Loucy (cell line): ENCODE data around the gene RAB10.
A peak's percentile ranks its signal among the peaks of the same experiment; 100 is the strongest.

Experiments
- H2AFZ ChIP-seq: fragments of 200-600 bp; sonication (generic); 2 replicates; pipeline ENCODE4 v1.6.0; 2016; ENCODE audit warnings: antibody characterized with exemption, mild to moderate bottlenecking, low read length, moderate library complexity
- H3F3A ChIP-seq: fragments of 200-600 bp; 2 replicates; pipeline ENCODE4 v1.6.0; 2016; ENCODE audit warnings: antibody characterized with exemption, low read depth, mild to moderate bottlenecking
- H3K27me3 ChIP-seq: fragments of 200-600 bp; sonication (generic); 2 replicates; pipeline ENCODE4 v1.6.1; 2014; ENCODE audit warnings: low read length, mild to moderate bottlenecking; ENCODE audit not compliant: insufficient read depth, poor library complexity, severe bottlenecking
- H3K36me3 ChIP-seq: fragments of 200-600 bp; sonication (generic); 2 replicates; pipeline ENCODE4 v1.6.1; 2016; ENCODE audit warnings: low read length; ENCODE audit not compliant: insufficient read depth
- H3K4me1 ChIP-seq: fragments of 200-600 bp; sonication (generic); 2 replicates; pipeline ENCODE4 v1.5.1; 2014; ENCODE audit warnings: low read length, mild to moderate bottlenecking; ENCODE audit not compliant: insufficient read depth, poor library complexity, severe bottlenecking
- H3K4me2 ChIP-seq: fragments of 200-600 bp; sonication (generic); 2 replicates; pipeline ENCODE4 v1.6.0; 2014; ENCODE audit warnings: antibody characterized with exemption, low read length, low read depth, mild to moderate bottlenecking; ENCODE audit not compliant: poor library complexity, severe bottlenecking
- H3K4me3 ChIP-seq: fragments of 200-600 bp; sonication (generic); 2 replicates; pipeline ENCODE4 v1.5.1; 2014; ENCODE audit warnings: low read length, mild to moderate bottlenecking, mixed read lengths; ENCODE audit not compliant: poor library complexity, severe bottlenecking
- H3K79me2 ChIP-seq: fragments of 200-600 bp; sonication (generic); 2 replicates; pipeline ENCODE4 v1.6.1; 2014; ENCODE audit warnings: low read length; ENCODE audit not compliant: insufficient read depth
- H3K9ac ChIP-seq: fragments of 200-600 bp; sonication (generic); 2 replicates; pipeline ENCODE4 v1.6.0; 2014; ENCODE audit warnings: mild to moderate bottlenecking, low read depth, low read length, moderate library complexity; ENCODE audit not compliant: poor library complexity, severe bottlenecking
- H3K9me2 ChIP-seq: fragments of 200-600 bp; sonication (generic); replicated peaks from 2 replicates; pipeline ENCODE4 v1.6.1; 2016; ENCODE audit warnings: low read depth, low read length, mixed read lengths
- H3K9me3 ChIP-seq: fragments of 200-600 bp; sonication (generic); 2 replicates; pipeline ENCODE4 v1.6.1; 2014; ENCODE audit warnings: mild to moderate bottlenecking, antibody characterized with exemption, low read length, low read depth; ENCODE audit not compliant: insufficient read depth
- H4K20me1 ChIP-seq: fragments of 200-600 bp; sonication (generic); 2 replicates; pipeline ENCODE4 v1.6.0; 2014; ENCODE audit warnings: antibody characterized with exemption, low read length, mild to moderate bottlenecking; ENCODE audit not compliant: insufficient read depth, poor library complexity, severe bottlenecking
- EZH2phosphoT487 ChIP-seq: fragments of 200-600 bp; IDR thresholded peaks from 2 replicates; pipeline ENCODE4 v1.6.1; 2018; ENCODE audit warnings: antibody characterized with exemption, mild to moderate bottlenecking, moderate library complexity, borderline replicate concordance
- TF ChIP-seq, protein P1 (sequence below): fragments of 200-600 bp; sonication (generic); conservative IDR thresholded peaks from 2 replicates; pipeline ENCODE4 v1.5.1; 2014; ENCODE audit warnings: mild to moderate bottlenecking, antibody characterized with exemption, low read length

RAB10 gene

DNA sequence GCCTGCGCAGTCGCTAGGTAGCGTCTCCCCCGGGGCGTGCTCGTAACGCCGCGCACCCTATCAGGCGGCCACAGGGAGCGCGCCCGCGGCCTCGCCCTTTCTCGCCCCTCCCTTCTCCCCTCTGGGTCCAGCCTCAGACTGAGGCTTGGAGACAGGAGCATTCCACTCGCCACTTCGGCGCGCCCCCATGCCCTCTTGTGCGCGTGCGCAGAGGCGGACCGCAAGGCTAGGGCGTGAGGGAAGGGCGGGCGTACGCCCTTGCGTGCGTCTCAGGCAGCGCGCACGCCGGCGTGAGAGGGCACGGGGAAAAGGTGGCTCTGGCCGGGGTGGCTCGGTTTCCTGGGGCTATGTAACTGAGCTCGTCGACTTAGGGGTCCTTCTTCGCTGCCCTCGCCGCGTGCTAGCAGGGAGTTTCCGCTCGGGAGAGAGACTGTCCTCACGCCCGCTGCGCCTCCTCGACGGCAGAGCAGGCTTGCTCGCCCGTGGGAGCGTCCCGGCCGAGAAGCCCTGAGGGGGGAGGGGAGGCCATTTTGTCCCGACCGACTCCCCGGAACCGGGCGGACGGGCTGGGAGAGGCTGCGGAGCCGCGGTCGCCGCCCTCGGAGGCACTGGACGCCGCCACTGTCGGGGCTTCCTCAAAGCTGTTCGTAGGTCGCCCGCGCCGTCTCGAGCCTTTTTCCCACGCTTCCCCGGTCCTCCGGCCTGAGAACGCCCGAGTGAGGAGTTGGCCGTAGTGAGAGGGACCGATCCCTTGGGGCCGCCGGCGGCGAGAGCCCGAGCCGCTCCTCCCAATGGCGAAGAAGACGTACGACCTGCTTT lies at the start of gene RAB10:
RAB10 (plus strand) TSS at position 267 of the 819 bp plus-strand sequence; CDS start at position 792, 525 bp downstream.
- no peaks in the 10 kb centered on the region for H3K9me3 ChIP-seq
- H3K36me3 ChIP-seq = no peaks in the 10 kb centered on the region
- peaks cover 50% of the 10 kb centered on the region for H3K79me2 ChIP-seq
- H3K4me2 ChIP-seq = peak within 1 kb of the TSS; percentile 95
- peaks cover 10% of the 10 kb centered on the region for H3K4me1 ChIP-seq
- TF ChIP-seq, protein P1, sequence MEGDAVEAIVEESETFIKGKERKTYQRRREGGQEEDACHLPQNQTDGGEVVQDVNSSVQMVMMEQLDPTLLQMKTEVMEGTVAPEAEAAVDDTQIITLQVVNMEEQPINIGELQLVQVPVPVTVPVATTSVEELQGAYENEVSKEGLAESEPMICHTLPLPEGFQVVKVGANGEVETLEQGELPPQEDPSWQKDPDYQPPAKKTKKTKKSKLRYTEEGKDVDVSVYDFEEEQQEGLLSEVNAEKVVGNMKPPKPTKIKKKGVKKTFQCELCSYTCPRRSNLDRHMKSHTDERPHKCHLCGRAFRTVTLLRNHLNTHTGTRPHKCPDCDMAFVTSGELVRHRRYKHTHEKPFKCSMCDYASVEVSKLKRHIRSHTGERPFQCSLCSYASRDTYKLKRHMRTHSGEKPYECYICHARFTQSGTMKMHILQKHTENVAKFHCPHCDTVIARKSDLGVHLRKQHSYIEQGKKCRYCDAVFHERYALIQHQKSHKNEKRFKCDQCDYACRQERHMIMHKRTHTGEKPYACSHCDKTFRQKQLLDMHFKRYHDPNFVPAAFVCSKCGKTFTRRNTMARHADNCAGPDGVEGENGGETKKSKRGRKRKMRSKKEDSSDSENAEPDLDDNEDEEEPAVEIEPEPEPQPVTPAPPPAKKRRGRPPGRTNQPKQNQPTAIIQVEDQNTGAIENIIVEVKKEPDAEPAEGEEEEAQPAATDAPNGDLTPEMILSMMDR = no peak
- TF ChIP-seq EZH2phosphoT487 = no peak
- H3K9ac ChIP-seq = peak within 1 kb of the TSS; percentile 89
- H3F3A ChIP-seq = no peaks in the 10 kb centered on the region
- no peaks in the 10 kb centered on the region for H3K9me2 ChIP-seq
- H3K27me3 ChIP-seq = no peaks in the 10 kb centered on the region
- H4K20me1 ChIP-seq = peaks cover 48% of the 10 kb centered on the region
- peak within 1 kb of the TSS; percentile 75 for H2AFZ ChIP-seq
- peak within 1 kb of the TSS; percentile 93 for H3K4me3 ChIP-seq

DNA sequence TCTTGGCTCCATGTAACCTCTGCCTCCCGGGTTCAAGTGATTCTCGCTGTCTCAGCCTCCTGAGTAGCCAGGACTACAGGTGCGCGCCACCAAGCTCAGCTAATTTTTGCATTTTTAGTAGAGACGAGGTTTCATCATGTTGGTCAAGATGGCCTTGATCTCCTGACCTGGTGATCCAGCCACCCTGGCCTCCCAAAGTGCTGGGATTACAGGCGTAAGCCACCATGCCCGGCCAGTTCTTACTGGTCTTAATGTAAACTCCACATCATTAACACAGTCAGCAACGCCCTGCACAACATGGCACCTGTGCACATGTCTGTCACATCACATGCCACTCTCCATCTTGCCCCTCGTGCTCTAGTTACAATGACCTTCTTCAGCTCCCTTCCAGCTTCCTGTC lies 45.8 kb upstream of the RAB10 start:
- Histone ChIP-seq H3K9me3 (no peaks in the 10 kb centered on the region), H3F3A (no peaks in the 10 kb centered on the region), H3K36me3 (no peaks in the 10 kb centered on the region), H3K9ac (no peak overlapping the region), H4K20me1 (no peaks in the 10 kb centered on the region), H3K79me2 (no peaks in the 10 kb centered on the region), H3K4me3 (no peak overlapping the region), H3K4me1 (no peaks in the 10 kb centered on the region), H3K9me2 (no peaks in the 10 kb centered on the region), H2AFZ (no peak overlapping the region), H3K27me3 (no peaks in the 10 kb centered on the region), H3K4me2 (no peak overlapping the region)
- no peak for TF ChIP-seq EZH2phosphoT487
- TF ChIP-seq, protein P1 = no peak

DNA sequence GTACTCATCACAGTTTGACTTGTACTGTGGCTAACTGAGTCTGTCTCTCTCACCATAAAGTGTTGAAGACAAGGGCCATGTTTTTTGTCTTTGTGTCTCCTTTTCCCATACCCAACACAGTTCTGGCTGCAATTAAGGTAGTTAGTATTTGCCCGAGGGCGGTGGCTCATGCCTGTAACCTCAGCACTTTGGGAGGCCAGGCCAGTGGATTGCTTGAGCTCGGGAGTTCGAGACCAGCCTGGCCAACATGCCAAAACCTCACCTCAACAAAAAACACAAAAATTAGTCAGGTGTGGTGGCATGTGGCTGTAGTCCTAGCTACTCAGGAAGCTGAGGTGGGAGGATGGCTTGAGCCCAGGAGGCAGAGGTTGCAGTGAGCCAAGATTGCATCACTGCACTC lies 44.7 kb upstream of the RAB10 start:
- TF ChIP-seq, protein P1 = no peak
- no peak for TF ChIP-seq EZH2phosphoT487

More for the DNA sequence above, 44.7 kb upstream of the RAB10 start:
- H3K36me3 ChIP-seq = no peaks in the 10 kb centered on the region
- no peaks in the 10 kb centered on the region for H3K27me3 ChIP-seq
- no peak overlapping the region for H3K9ac ChIP-seq
- H4K20me1 ChIP-seq = no peaks in the 10 kb centered on the region
- H3K4me1 ChIP-seq = no peaks in the 10 kb centered on the region
- no peaks in the 10 kb centered on the region for H3F3A ChIP-seq
- H3K4me2 ChIP-seq = no peak overlapping the region
- H3K9me3 ChIP-seq = no peaks in the 10 kb centered on the region
- H3K4me3 ChIP-seq = no peak overlapping the region
- no peaks in the 10 kb centered on the region for H3K9me2 ChIP-seq
- no peak overlapping the region for H2AFZ ChIP-seq
- H3K79me2 ChIP-seq = no peaks in the 10 kb centered on the region
